HG03439 (cell line): ENCODE measurements around the gene ZNF277.

ENCODE experiments used
- ATAC-seq: cut with Tn5 transposase; IDR thresholded peaks from one replicate; pipeline ENCODE4 v1.9.1; 2021; ENCODE audit warnings: mild to moderate bottlenecking, moderate library complexity; ENCODE audit not compliant: unreplicated experiment

The ZNF277 gene

DNA sequence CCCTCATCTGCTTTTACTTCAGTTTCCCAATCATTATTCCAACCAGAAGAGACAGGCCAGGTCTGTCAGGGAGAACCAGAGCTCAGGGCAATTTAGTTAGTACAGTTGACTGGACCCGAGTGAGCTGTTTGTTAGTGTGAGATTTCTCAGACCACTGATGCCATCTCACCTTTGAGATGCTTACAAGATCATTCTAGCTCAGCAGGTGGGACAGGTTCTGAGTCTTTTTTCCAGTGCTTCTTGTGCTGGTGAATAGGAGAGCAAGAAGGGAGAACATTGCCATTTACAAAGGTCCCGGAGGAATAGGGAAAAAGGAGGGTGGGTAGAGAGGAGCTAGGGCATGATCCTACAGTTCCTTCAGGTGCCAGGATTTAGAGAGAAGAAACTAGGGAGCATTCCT is 131.4 kb downstream of the ZNF277 start:
- no peak for ATAC-seq

DNA sequence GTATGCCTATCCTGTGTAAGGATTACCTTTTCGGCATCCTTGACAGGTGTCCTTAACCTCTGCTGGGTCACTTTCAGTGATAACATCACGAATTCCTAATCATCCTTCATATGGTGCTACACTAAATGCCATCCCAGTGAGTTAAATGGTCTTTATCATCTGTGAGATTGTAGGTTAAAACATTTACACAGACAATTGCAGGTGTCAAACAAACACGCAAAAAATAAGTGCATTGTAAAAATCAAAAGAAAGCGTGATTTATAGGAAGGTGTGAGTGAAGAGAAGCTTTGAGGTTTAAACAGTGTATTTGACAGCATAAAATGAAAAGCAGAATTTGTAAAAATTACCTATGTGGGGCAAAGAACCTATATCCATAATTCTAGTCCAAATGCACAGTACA is 132.3 kb downstream of the ZNF277 start:
- ATAC-seq = no peak

DNA sequence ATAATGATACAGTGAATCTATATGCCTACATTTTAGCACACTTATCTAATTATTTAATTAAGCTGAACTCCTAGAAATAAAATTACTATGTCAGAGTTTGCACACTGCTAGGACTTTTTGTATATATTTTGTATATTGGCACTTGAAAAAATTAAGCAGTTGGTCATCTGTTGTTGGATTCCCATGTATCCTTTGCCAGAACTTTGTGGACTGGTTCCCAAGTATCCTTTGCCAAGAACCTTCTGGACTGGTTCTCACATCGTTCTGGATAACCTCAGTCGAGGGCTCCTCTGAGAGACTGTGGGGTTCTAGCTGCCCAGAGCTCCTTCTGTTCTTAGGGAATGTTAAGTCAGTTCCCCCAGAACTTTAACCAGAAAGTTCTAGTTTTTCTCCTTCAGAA is 135.0 kb downstream of the ZNF277 start:
- ATAC-seq = no peak

DNA sequence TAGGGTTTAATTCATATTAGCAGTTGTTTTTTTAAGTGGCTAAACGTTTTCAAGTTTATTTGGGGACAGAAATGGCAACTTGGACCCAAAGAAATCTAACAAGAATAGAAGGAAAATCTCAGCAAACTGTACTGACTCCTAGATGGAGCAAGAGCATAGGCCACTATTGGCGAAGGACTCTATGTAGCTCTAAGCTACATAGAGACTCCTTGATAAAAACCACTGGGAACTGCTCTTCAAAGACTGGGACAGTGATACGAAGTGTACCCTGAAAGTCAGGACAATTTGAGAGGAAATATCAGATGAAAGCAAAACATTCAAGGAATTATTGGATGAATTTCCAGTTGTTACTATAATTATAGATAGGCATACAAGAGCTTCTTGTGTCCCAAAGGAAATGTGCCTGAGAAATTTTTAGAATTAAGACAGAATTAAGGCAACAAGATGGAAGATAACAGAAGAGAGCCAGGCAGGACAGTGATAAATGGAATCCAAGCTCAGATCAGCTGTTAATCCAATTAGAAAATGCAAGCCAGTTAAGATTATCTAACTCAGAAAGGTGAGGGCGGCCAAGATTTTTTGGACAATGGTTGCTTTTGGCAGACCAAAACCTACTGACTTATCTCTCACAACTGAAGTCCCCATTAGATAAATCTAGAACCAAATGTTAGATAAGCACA is 140.0 kb downstream of the ZNF277 start:
- no peak for ATAC-seq

DNA sequence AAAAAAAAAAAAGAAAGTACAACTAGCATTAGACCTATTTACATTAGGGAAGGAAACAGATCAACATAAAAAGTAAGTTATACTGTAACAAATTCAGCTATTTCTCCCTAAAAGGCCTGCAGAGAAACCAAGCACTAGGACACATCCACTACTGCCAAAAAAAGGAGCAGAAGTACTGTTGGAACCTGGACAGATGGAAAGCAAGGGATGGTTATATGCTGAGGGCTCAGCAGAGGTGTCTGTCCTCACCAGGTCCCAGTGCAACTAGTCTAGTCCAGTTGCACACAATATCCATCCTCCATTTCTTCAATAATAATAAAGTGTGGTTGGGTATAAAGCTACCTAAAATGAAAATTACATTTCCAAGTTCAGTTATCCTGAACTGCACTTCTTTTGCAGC is 140.6 kb downstream of the ZNF277 start:
- no peak for ATAC-seq

DNA sequence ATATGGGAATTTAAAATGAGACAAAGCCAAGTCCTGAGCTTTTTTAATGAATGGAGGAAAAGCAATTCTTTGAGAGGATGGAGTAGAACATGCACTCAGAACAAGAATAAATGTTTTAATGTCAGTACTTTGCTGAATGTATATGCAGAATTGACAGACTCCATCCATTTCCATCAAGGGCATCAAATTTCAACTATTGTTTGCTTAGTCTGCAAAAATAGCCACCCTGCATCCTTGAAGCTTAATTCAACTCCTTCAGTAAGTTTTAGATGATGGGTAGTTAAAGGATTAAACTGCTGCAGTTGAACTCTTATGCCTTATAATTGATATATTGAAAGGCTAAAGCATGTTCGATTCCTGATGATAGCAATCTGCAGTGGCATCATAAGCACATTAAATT is 144.1 kb downstream of the ZNF277 start:
- ATAC-seq = no peak

DNA sequence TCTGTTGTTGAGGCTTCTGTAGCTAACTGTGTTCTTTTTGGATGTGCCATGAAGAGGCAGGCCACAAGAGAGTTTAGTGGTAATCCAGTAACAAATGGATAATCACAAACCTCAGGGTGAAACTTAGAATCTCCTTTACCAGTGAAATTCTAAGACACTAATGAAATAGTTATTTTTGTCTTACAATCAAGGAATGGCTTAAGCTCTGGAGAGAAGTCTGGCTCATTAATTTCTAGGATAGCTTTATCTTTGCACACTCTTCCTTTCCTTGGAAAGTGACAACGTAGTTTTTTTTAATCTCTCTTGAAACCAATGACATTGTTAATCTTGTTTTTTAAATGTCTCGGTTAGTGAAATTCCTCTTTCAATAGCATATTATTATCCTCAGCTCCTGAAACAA is 150.1 kb downstream of the ZNF277 start:
- ATAC-seq = no peak

DNA sequence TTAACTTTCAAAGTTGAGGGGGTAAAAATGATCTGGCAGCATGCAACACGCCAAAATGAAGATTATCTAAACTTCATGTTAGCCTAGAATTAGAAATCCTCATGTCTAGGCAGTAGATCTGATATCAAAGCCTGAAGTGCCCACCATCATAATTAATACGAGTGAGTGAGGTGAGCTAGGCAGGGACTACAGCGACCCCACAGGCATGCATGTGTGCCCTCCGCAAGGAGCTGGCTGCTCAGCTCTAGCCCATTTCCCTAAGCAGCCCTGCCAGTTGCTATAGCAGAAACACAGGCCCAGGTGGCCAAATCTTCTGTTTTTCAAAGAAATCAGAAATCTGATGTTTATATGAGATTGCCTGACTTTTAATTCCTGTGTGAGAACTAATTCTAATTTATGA is 150.6 kb downstream of the ZNF277 start:
- ATAC-seq = no peak

DNA sequence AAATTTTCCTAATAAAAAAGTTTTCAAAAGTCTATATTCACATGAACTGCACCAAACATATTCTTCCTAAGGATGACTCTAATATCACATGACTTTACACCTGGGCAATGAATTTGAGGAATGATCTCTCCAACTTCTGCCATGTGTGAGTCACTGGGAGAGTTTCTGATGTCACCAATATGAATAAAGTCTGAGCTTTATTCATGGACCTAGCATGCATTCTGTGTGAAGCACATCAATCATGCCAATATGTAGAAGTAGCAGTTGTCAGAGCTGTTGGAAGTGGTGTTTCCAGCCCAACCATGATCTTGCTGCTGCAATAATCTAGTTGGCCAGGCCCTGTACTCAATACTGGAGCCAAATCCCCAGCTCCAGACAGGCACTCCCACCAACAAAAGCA is 152.0 kb downstream of the ZNF277 start:
- no peak for ATAC-seq

DNA sequence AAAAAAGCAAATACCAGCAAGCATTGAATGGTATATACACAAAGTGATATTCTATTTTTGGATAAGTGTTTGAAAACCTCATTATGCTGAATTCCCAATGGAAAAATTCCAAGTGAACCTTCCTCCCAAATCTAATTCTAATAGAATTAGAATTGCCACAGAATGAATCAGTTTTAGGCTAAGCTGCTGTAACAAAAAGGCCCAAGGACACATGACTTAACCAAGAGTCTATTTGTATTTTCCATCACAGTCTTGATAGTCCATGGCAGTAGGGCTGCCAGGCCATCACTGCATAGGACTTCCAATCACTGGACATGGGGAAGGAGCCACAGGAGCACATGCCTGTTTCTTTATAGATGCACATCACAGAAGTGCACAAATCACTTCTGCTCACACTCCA is 152.6 kb downstream of the ZNF277 start:
- no peak for ATAC-seq

DNA sequence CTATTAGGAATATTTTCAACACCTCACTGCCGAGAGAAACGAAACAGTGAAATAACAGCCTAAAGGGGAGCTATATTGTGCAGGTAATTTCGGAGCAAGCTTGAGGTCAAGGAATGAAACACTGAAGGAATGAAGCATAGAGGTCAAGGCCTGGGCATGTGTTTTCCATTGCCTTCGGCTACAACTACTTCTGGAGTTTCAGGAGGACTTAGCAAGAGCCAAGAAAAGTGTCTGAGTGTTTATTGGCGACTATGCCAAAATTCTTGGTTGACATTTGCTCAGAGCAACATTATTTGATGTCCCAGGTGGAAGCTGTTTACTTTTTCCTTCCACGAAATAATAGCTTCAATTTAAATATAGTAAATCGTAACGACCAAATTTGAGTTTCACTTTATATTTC is 154.2 kb downstream of the ZNF277 start:
- no peak for ATAC-seq

DNA sequence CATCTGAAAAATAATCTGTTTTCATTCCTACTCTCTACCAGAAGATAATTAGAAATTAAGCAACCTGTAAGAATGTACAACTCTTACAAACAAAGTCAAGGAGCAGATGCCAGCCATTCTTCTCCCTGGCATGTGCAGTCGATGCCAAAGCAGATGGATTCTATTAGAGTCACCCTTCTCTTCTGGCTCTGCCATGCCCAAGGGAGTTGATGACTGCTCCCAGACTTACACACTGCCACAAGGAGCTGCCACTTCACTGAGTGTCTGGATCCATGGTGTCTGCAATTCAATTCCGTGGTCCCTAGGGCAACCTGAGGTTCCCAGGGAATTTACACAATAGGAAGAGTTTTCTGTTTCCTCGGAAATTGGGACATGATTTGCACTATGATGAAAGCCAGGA is 154.7 kb downstream of the ZNF277 start:
- no peak for ATAC-seq

DNA sequence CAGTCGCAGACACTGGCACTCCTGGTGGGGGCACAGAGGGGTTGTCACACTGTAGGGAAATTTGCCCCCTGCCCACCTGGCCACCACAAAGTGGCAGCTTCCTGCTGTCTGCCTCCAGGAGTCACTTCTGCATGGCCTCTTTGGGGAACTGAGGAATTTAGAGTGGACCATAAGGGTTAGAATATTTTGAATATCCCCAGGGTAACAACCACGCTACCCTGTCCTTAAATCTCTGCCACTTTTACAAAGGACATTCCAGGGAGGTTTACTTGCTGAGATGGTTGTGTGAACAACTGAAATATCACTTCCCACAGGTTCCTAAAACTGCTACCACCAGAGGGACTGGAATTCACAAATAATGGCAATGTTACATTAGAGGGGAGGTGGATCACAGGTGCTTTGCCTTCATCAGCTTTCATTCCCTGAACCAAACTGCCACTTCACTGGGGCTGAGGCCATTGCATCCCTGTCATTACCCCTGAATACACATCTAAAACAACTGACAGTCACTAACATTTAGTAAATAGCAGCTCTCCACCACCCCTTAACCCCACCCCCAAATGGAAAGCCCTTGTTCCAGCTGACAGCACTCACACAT is 155.7 kb downstream of the ZNF277 start:
- ATAC-seq = no peak

DNA sequence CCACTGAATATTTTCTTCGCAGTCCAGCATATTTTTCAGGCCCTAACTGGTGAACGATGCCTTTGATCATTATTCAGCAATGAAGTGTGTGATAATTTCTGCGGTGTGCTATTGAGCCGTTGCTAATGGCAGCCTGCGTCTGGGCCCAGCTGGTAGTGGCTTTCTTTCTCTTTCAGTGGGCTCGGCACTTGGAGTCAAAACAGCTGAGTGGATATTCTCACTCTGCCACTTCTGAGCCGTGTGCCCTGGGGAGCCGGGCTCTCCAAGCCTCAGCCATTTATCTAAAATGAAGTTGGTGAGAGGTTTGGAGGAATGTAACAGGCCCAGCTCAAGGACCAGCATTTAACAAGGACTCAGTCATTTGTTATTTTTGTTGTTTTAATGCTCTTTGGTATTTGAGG is 156.2 kb downstream of the ZNF277 start:
- no peak for ATAC-seq

DNA sequence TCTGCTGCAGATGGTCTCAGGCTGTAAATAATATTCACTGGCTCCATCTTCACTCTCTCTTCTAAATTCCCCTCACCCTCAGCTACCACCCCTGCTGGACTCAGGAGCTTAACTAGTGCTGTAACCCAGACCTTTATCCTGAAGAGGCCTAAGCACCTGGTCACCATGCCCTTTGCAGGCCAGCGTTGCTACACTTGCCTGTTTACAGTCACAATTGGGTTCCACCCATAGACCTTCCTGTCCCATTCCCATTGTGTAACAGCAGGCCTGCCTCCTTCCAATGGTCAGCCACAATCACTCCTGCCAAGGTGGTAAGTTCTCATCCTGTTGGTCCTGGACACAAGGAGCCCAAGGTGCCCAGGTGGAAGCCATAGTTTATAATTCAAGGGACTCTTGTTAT is 157.9 kb downstream of the ZNF277 start:
- ATAC-seq = no peak

DNA sequence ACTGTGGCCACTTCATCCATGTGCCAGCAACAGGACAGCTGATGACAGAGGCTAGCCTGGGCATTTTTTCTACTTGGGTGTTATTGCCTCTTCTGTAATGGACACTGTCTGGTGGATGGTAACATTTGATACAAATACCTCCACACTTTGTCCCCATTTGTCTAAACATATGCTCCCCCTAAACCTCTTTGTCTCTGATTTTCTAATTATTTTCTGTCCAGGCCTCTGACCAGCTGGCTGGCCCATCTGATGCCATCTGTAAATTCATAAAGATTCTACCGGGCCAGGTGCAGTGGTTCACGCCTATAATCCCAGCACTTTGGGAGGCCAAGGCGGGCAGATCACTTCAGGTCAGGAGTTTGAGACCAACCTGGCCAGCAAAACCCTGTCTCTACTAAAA is 159.1 kb downstream of the ZNF277 start:
- no peak for ATAC-seq

DNA sequence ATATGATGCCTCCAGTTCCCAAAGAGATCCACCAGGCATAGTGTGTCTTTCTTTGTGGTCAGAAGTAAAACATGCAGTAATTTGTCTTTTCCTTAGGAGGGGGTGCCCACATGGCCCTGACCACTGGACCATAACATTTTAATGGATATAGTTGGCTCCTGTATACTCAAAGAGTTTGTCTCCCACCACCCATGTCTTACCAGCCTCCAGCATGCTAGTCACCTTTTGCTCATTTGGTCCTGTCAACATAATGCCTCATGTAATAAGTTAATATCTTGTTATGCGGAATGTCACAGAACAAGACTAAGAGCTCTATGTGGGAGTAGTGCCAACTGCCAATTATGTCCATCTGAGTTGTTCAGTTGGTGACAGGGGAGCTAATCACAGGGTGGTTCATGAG is 160.4 kb downstream of the ZNF277 start:
- ATAC-seq = no peak

DNA sequence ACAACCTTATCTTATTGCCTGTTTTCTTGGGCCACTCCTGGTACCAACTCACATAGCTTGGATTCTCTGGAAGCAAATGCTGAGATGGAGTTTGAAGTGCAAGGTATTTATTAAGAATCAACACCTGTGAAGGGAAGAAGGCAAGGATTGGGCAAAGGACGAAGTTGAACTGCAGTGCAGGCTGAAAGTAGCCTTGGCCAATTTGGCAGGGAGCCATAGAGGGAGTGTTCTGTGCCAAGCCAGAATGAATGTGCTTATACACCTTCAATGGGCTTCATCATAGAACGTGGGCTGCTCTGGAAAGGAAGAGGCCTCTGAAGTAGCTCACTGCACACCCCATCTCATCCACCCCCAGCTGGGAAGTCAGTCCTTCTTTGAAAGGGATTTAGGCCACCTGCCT is 163.9 kb downstream of the ZNF277 start:
- no peak for ATAC-seq

DNA sequence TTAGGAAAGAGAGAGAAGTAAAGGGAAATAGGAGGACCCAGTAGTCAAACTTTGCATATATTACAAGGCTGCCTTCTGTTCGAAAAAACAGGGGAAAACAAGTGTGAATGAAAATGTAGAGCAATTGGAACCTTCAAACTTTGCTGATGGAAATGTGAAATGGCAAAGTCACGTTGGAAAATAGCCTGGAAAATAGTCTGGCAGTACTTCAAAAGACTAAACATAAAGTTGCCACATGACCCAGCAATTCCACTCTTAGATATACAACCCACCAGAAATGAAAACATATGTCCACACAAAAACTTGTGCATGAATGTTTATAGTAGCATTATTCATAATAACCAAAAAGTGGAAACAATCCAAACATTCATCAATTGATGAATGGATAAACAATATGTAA is 165.2 kb downstream of the ZNF277 start:
- ATAC-seq = no peak

DNA sequence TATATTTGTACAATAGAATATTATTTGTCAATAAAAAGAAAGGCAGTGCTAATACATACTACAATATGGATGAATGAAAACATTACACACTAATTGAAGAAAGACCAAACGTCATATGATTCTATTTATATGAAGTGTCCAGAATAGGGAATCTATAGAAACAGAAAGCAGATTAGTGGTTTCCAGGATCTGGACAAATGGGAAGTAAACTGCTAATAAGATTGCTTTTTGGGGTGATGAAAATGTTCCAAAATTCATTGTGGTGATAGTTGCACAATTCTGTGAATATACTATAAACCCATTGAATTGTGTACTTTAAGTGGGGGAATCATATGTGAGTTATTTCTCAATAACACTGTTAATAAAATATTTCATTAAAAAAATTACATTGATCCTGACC is 165.6 kb downstream of the ZNF277 start:
- ATAC-seq = no peak

DNA sequence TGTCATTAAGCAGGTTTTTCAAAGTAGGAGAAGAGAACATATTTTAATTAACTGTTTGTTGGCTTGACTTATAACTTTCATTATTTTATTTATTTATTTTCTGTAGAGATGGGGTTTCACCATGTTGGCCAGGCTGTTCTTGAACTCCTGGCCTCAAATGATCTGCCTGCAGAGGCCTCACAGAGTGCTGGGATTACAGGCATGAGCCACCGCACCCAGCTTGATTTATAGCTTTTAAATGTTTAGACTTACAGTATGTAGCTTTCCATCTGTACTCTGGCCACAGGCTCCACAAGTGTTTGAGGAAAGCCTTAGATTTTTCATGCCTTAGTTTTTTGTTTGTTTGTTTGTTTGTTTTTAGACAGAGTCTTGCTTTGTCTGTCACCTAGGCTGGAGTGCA is 171.1 kb downstream of the ZNF277 start:
- no peak for ATAC-seq

DNA sequence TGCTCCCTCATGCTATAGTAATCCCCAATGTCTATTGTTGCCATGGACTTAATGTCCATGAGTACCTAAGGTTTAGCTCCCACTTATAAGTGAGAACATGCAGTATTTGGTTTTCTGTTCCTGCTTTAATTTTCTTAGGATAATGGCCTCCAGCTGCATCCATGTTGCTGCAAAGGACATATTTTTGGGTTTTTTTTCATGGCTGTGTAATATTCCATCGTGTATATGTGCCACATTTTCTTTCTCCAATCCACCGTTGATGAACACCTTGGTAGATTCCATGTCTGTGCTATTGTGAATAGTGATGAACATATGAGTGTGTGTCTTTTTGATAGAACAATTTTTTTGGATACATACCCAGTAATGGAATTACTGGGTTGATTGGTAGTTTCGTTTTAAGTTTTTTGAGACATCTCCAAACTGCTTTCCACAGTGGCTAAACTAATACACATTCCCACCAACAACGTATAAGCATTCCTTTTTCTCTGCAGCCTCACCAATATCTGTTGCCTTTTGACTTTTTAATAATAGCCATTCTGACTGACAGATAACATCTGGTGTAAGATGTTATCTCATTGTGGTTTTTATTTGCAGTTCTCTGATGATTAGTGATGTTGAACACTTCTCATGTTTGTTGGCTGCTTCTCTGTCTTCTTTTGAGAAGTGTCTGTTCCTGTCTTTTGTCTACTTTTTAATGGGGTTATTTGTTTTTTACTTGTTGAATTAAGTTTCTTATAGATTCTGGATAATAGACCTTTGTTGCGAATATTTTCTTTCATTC is 175.0 kb downstream of the ZNF277 start:
- ATAC-seq = no peak
